GF-D8 (cell line): ENCODE results near the gene NECTIN4.
"Not testable (repeated sequence)": the region's sequence is repeated elsewhere in the genome, so short reads cannot be mapped to it uniquely, and the experiment has no call there.

Source experiments
- DNase-seq: peaks from one replicate; lab custom pipeline; 2025; lab: John Stamatoyannopoulos, UW

NECTIN4 gene

GRCh38 chr1:161082483-161082882 is 6.9 kb downstream of the NECTIN4 start:
- no peak for DNase-seq

GRCh38 chr1:161081519-161081918 is 7.8 kb downstream of the NECTIN4 start:
- no peak for DNase-seq

GRCh38 chr1:161080441-161081405 is 8.6 kb downstream of the NECTIN4 start:
- DNase-seq, result no peak

GRCh38 chr1:161079436-161080110 is 9.8 kb downstream of the NECTIN4 start:
- no peak for DNase-seq

GRCh38 chr1:161077426-161077825 is 11.9 kb downstream of the NECTIN4 start:
- DNase-seq, result no peak

- no peak for DNase-seq
These were observed 12.9 kb downstream of the NECTIN4 start for GRCh38 chr1:161076410-161076809.

GRCh38 chr1:161074676-161075368 is 14.5 kb downstream of the NECTIN4 start:
- DNase-seq, result no peak

GRCh38 chr1:161073474-161074121 is 15.8 kb downstream of the NECTIN4 start:
- no peak for DNase-seq

GRCh38 chr1:161072751-161073449 is 16.5 kb downstream of the NECTIN4 start:
- no peak for DNase-seq

GRCh38 chr1:161071886-161072371 is 17.4 kb downstream of the NECTIN4 start:
- DNase-seq, result peak; percentile 27

GRCh38 chr1:161070761-161071160 is 18.6 kb downstream of the NECTIN4 start:
- DNase-seq, result no peak

- peak; percentile 92 for DNase-seq
These were observed 19.6 kb downstream of the NECTIN4 start, which contains the start of gene ARHGAP30 for GRCh38 chr1:161069731-161070270. Gene ARHGAP30 (minus strand): TSS chr1:161069891. CDS start chr1:161069624, 267 bp downstream.

GRCh38 chr1:161069241-161069640 is 20.1 kb downstream of the NECTIN4 start:
- no peak for DNase-seq

GRCh38 chr1:161068306-161069234 is 20.8 kb downstream of the NECTIN4 start:
- DNase-seq, result peak; percentile 89

- no peak for DNase-seq
These were observed 22.7 kb downstream of the NECTIN4 start for GRCh38 chr1:161066694-161067093.

GRCh38 chr1:161065681-161066080 is 23.7 kb downstream of the NECTIN4 start:
- DNase-seq, result not testable (repeated sequence)

GRCh38 chr1:161063936-161064335 is 25.4 kb downstream of the NECTIN4 start:
- not testable (repeated sequence) for DNase-seq

GRCh38 chr1:161061419-161061818 is 27.9 kb downstream of the NECTIN4 start:
- no peak for DNase-seq

GRCh38 chr1:161059293-161059692 is 30.1 kb downstream of the NECTIN4 start:
- DNase-seq, result no peak

GRCh38 chr1:161054805-161055204 is 34.6 kb downstream of the NECTIN4 start:
- no peak for DNase-seq
